Suprapubic skin (tissue), 3 donors: ENCODE results near the gene ARMC10.

ENCODE experiments used
- POLR2A ChIP-seq, 2 donors: fragments of 450-650 bp; IDR thresholded peaks; one replicate each; pipeline ENCODE4 v1.6.1; 2017; ENCODE audit warnings: antibody characterized with exemption in 2 of 2, mild to moderate bottlenecking in 2 of 2, moderate library complexity in 2 of 2
- TF ChIP-seq, protein P1 (sequence below), 2 donors: fragments of 200-600 bp in 1 of 2; fragments of 450-650 bp in 1 of 2; sonication (generic) in 1 of 2; IDR thresholded peaks; one replicate each; pipeline ENCODE4 v1.5.1; 2016 to 2019; ENCODE audit warnings: antibody characterized with exemption in 2 of 2, mild to moderate bottlenecking in 1 of 2, moderate library complexity in 1 of 2

DNA sequence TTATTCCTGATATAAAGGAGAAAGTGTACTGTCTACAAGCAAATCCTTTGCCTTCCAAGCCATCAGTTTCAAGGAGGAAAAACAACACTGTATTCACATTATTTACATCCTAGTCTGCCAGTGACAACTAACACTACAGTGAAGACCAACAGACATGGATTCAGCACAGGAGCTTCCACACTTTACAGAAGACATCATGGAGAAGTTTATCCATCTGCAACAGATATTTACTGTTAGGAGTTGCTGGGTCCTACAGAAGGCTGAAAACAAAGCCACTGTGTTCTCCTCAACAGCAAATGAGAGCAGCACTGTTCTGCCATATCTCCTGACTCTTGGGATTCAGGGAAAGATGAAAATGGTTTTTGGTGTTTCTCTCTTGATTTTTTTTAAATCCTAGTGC is 42.1 kb downstream of the ARMC10 start:
- TF ChIP-seq, protein P1, sequence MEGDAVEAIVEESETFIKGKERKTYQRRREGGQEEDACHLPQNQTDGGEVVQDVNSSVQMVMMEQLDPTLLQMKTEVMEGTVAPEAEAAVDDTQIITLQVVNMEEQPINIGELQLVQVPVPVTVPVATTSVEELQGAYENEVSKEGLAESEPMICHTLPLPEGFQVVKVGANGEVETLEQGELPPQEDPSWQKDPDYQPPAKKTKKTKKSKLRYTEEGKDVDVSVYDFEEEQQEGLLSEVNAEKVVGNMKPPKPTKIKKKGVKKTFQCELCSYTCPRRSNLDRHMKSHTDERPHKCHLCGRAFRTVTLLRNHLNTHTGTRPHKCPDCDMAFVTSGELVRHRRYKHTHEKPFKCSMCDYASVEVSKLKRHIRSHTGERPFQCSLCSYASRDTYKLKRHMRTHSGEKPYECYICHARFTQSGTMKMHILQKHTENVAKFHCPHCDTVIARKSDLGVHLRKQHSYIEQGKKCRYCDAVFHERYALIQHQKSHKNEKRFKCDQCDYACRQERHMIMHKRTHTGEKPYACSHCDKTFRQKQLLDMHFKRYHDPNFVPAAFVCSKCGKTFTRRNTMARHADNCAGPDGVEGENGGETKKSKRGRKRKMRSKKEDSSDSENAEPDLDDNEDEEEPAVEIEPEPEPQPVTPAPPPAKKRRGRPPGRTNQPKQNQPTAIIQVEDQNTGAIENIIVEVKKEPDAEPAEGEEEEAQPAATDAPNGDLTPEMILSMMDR (IDR thresholded peaks at IDR 0.05), result no peak
- no peak for TF ChIP-seq POLR2A (IDR thresholded peaks at IDR 0.05)
